Measurements from ENCODE around the gene C16orf96. TPM values are rescaled to one million over a fixed set of nuclear protein-coding genes. Genes with fewer than 3 reads are reported as not detected.

C16orf96 gene
- polyA plus RNA-seq, 1 donor from 2014 or later = 0.05 TPM

- Mint-ChIP-seq H3K27me3 (no peaks in the 10 kb centered on the region), H3K36me3 (peaks cover 8% of the 10 kb centered on the region), H3K4me1 (peaks cover 13 to 16% (median 14%) of the 10 kb centered on the region in 3 donors), H3K27ac (peak overlapping the region in 2 of 3 donors; percentile 74 to 81), H3K4me3 (peak overlapping the region in 1 of 4 donors; percentile 54), H3K9me3 (peaks cover 5 to 9% (median 5%) of the 10 kb centered on the region in 3 donors)
Measured at GRCh38 chr16:4535627-4536108, 20.5 kb upstream of the C16orf96 start.

DNA sequence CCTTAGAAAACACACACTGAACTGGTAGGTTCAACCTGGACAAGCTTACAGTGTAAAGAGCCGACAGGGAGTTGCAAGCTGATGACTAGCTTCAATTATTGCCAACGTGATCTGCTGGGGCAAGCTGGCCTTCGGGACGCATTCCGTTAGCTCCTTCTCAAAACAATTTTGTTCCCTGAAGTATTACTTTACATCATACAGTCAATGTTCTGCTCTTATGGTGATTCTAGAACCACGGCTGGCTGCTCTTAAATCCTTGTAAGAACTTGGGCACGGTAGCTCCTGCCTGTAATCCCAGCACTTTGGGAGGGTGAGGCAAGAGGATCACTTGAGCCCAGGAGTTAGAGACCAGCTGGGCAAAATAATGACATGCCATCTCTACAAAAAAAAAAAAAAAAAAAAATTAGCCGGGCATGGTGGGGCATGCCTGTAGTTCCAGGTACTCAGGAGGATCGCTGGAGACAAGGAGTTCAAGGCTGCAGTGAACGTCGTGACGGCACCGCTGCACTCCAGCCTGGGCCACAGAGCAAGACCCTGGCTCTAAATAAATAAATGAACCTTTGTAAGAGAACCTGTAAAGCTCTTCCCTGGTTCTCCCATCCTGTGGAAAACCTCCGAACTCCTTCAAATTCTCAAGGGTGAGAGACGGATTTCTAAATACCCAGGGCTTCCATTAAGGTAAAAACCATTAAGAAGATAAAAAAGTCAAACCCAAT, 19.6 kb upstream of the C16orf96 start:
- Mint-ChIP-seq H3K27me3 (no peaks in the 10 kb centered on the region), H3K4me3 (peak overlapping the region; percentile 74 to 87 (median 85)), H3K27ac (peak overlapping the region; percentile 45 to 81 (median 69)), H3K36me3 (peaks cover 8% of the 10 kb centered on the region), H3K9me3 (peaks cover 5 to 9% (median 6%) of the 10 kb centered on the region in 3 donors), H3K4me1 (peaks cover 13 to 16% (median 14%) of the 10 kb centered on the region in 3 donors)

DNA sequence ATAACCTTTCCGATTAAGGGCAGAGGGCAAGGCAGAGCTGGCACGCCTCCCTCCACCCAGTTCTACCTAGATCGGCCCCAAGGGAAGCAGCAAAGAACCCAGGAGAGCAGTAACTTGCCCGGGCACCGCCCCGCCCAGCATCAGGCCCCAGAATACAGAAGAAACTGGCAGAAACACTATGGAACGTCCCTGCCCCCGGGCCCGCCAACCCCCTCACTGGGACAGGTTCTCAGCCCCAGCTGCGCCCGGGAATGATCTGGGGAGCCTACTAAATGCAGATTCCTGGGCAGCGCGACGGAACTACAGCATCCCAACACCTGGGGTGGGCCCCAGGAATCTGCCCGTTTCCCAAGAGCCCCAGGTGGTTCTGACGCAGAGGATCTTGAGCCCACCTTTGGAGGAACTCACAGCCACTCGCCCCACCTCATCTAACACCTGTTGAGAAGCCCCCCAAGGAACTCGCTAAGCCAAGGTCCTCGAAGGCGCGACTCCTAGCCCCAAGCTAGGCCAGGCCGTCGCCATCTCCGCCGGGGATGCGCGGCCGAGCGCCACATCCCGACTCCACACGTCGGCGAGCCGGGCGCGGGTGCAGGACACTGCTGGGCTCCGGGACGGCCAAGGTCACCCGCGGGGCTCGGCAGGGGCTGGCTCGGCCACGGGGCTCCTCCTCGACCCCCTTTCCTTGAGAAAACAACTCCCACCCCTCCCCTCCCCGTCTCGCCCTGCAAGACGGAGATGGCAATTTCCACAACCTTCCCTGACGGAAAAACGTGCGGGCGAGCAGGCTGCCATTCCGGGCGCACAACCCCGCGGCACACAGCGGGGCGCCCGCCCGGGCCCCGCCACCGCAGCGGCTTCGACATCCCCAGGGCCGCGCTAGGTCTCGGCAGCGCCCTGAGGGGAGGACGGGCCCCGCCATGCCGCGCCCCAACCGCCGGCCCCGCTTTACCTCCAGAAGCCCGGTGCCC, 18.5 kb upstream of the C16orf96 start:
- Mint-ChIP-seq H3K4me3 (peak overlapping the region; percentile 74 to 87 (median 85)), H3K9me3 (peaks cover 5 to 9% (median 6%) of the 10 kb centered on the region in 3 donors), H3K4me1 (peaks cover 11 to 16% (median 14%) of the 10 kb centered on the region in 3 donors), H3K27ac (peak overlapping the region in 2 of 3 donors; percentile 45 to 81), H3K27me3 (no peaks in the 10 kb centered on the region), H3K36me3 (peaks cover 4% of the 10 kb centered on the region)

- H3K36me3 Mint-ChIP-seq = peaks cover 2% of the 10 kb centered on the region
- peak within 1 kb of the TSS; percentile 88 to 93 (median 92) for H3K27ac Mint-ChIP-seq
- H3K4me1 Mint-ChIP-seq = peaks cover 11 to 14% (median 14%) of the 10 kb centered on the region in 3 donors
- peaks cover 5 to 9% (median 6%) of the 10 kb centered on the region in 3 donors for H3K9me3 Mint-ChIP-seq
- peak within 1 kb of the TSS; percentile 79 to 92 (median 86) for H3K4me3 Mint-ChIP-seq
- H3K27me3 Mint-ChIP-seq = no peaks in the 10 kb centered on the region
Measured at GRCh38 chr16:4538350-4539235, 17.5 kb upstream of the C16orf96 start, which contains the start of gene CDIP1. TSS of gene CDIP1 (minus strand) at chr16:4538773. CDS start at chr16:4514130, 24,643 bp downstream.

DNA sequence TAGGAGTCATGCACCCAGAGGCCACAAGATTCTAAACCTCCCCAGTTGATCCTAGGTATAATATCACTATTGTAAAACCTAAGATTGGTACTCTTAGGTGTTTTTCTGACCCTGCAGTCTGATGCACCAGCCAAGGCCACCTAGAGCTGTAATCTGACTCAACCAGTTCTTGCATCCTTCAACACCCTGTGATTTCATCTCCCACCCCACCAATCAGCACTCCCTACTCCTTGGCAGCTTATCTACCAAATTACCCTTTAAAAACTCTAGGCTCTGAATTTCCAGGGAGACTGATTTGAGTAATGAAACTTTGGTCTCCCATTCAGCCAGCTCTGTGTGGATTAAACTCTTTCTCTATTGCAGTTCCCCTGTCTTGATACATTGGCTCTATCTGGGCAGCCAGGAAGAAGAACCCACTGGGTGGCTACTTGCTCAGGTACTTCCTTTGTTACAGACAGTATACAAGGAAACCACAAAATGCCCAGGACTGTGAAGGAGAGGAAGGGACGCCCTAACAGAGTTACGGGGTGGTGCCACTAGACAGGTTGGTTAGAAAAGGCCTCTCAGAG, 16.3 kb upstream of the C16orf96 start:
- peaks cover 5 to 9% (median 6%) of the 10 kb centered on the region in 3 donors for H3K9me3 Mint-ChIP-seq
- H3K36me3 Mint-ChIP-seq = no peaks in the 10 kb centered on the region
- peak overlapping the region in 1 of 4 donors; percentile 81 for H3K4me3 Mint-ChIP-seq
- H3K27ac Mint-ChIP-seq = peak overlapping the region in 2 of 3 donors; percentile 17 to 88
- H3K27me3 Mint-ChIP-seq = no peaks in the 10 kb centered on the region
- peaks cover 11 to 14% (median 14%) of the 10 kb centered on the region in 3 donors for H3K4me1 Mint-ChIP-seq

- Mint-ChIP-seq H3K27ac (no peak overlapping the region), H3K4me1 (peaks cover 5 to 8% (median 8%) of the 10 kb centered on the region in 3 donors), H3K4me3 (no peak overlapping the region), H3K27me3 (peaks cover 5% of the 10 kb centered on the region), H3K36me3 (no peaks in the 10 kb centered on the region), H3K9me3 (peaks cover 5 to 6% (median 6%) of the 10 kb centered on the region in 3 donors)
Measured at GRCh38 chr16:4544473-4544872, 11.7 kb upstream of the C16orf96 start.

DNA sequence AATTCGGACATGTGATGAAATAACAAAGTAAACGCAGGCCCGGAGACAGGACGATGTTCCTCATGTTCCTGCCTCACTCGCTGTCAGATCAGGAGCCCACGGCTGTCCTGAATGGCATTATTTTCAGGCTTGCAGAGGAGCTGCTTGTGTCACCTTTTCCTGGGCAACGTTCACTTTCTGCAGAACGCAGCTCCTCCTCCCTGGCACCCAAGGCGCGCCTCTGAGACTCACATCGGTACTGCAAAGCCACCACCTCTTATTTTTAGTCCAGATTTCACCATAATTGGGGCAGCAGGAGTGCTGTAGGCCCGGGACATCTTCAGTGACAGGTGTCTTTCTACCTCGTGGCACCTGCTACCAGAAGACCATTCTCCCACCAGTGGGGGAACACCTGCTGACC, 8.0 kb upstream of the C16orf96 start:
- Mint-ChIP-seq H3K36me3 (peaks cover 2% of the 10 kb centered on the region), H3K9me3 (no peaks in the 10 kb centered on the region), H3K27me3 (peaks cover 8% of the 10 kb centered on the region), H3K4me3 (peak overlapping the region in 1 of 4 donors; percentile 32), H3K27ac (no peak overlapping the region), H3K4me1 (peaks cover 5 to 8% (median 7%) of the 10 kb centered on the region in 3 donors)

- no peak overlapping the region for H3K27ac Mint-ChIP-seq
Measured at GRCh38 chr16:4550591-4550990, 5.5 kb upstream of the C16orf96 start.

GRCh38 chr16:4552541-4552940, 3.6 kb upstream of the C16orf96 start:
- H3K9me3 Mint-ChIP-seq = no peaks in the 10 kb centered on the region
- no peak overlapping the region for H3K4me3 Mint-ChIP-seq
- peaks cover 18% of the 10 kb centered on the region for H3K27me3 Mint-ChIP-seq
- no peak overlapping the region for H3K27ac Mint-ChIP-seq
- peaks cover 2% of the 10 kb centered on the region for H3K36me3 Mint-ChIP-seq
- peaks cover 5% of the 10 kb centered on the region in 3 donors for H3K4me1 Mint-ChIP-seq

More at GRCh38 chr16:4550591-4550990, 5.5 kb upstream of the C16orf96 start:
- Mint-ChIP-seq H3K9me3 (no peaks in the 10 kb centered on the region), H3K36me3 (peaks cover 2% of the 10 kb centered on the region), H3K4me1 (peaks cover 5% of the 10 kb centered on the region in 3 donors), H3K4me3 (no peak overlapping the region), H3K27me3 (peaks cover 9% of the 10 kb centered on the region)

- Mint-ChIP-seq H3K4me1 (no peaks in the 10 kb centered on the region), H3K4me3 (no peak overlapping the region), H3K36me3 (no peaks in the 10 kb centered on the region), H3K27me3 (peaks cover 18% of the 10 kb centered on the region), H3K9me3 (no peaks in the 10 kb centered on the region), H3K27ac (peak overlapping the region in 1 of 3 donors; percentile 48)
Measured at GRCh38 chr16:4556580-4556979, 440 bp downstream of the C16orf96 start.

DNA sequence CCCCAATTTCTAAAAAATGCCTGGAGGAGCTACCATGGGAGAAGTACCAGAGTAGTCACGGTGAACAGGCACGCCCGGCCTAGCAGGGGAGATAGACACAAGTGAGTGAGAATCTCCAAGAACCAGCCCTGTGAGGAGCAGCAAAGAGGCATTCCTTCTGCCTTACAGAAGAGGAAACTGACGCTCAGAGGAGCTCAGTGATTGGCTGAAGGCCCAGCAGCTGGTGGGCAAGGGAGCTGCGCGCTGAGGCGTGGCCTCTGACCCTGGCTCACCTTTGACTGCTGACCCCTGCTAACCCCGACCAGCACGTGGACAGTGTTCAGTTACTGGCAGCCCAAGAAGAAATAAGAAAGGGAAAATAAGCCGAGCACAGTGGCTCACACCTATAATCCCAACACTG, 1.8 kb downstream of the C16orf96 start:
- H3K27ac Mint-ChIP-seq = no peak overlapping the region
- H3K36me3 Mint-ChIP-seq = no peaks in the 10 kb centered on the region
- no peaks in the 10 kb centered on the region for H3K4me1 Mint-ChIP-seq
- H3K9me3 Mint-ChIP-seq = no peaks in the 10 kb centered on the region
- H3K27me3 Mint-ChIP-seq = peaks cover 15% of the 10 kb centered on the region
- H3K4me3 Mint-ChIP-seq = no peak overlapping the region

- Mint-ChIP-seq H3K9me3 (no peaks in the 10 kb centered on the region), H3K27me3 (peaks cover 7% of the 10 kb centered on the region), H3K27ac (no peak overlapping the region), H3K4me3 (no peak overlapping the region), H3K36me3 (no peaks in the 10 kb centered on the region), H3K4me1 (peaks cover 0 to 3% (median 2%) of the 10 kb centered on the region in 3 donors)
Measured at GRCh38 chr16:4561596-4561995, 5.5 kb downstream of the C16orf96 start.

DNA sequence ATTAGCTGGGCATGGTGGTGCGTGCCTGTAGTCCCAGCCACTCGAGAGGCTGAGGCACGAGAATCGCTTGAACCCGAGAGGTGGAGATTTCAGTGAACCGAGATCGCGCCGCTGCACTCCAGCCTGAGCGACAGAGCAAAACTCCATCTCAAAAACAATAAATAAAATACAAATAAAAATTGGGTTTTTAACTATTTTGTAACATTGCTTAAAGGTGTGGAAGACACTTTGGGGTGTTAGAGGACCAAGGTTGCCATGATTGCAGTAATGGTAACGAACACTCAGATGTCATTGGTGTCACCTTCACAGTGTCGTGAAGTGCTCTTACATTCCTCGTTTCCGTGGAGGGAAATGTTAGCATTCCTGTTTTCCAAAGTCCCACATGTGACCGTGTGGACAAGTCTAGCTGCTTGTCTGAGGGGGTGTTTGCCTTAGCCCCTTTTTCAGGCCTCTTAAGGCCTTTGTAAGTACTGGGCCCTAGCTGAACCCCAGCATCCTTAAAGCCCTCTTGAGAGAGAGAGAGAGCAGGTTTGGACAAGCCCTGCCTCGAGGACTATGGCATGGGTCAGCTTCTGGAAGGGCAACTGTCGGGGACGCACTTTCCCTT, 8.6 kb downstream of the C16orf96 start:
- H3K9me3 Mint-ChIP-seq = no peaks in the 10 kb centered on the region
- no peak overlapping the region for H3K27ac Mint-ChIP-seq
- no peaks in the 10 kb centered on the region for H3K27me3 Mint-ChIP-seq
- no peak overlapping the region for H3K4me3 Mint-ChIP-seq
- peaks cover 0 to 3% (median 2%) of the 10 kb centered on the region in 3 donors for H3K4me1 Mint-ChIP-seq
- H3K36me3 Mint-ChIP-seq = no peaks in the 10 kb centered on the region

Data from IgD-negative memory B cell (primary cell).